M059J (cell line): ENCODE data around the gene ELP4. TPM values are rescaled to one million over a fixed set of nuclear protein-coding genes. Genes with fewer than 3 reads are reported as not detected.
"Not testable (repeated sequence)": the region's sequence is repeated elsewhere in the genome, so short reads cannot be mapped to it uniquely, and the experiment has no call there.

Experiments used
- DNase-seq: peaks from one replicate; pipeline ENCODE4 v3.0.0-alpha.2; 2012; ENCODE audit warnings: low read depth
- total RNA-seq: library from RNA; depleted of rRNA; stranded (reverse); fragments of >200 nt; shearing (Covaris generic); gene quantifications from 2 replicates; pipeline ENCODE4 v1.2.3, GENCODE V29; 2014

Gene ELP4
- total RNA-seq, 1 experiment from 2014 or later: 60.0 TPM

DNA sequence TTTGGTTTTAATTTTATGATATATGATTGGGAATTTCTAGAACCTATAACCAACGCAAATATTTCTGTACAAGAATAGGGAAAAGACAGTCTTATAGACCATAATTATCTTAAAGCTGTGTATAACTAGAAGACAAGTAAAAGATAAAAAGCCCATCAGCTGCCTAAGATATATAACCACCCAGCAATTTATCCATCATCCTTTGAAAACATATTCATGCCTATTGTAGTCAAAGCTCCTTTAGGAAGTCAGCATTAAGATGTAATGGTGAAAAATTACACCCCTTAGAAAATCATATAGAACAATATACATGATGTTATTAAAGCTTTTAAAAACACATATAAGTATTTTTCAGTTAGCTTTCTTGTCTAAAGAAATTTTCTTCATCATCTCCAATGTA, 46.4 kb downstream of the ELP4 start:
- DNase-seq: no peak

DNA sequence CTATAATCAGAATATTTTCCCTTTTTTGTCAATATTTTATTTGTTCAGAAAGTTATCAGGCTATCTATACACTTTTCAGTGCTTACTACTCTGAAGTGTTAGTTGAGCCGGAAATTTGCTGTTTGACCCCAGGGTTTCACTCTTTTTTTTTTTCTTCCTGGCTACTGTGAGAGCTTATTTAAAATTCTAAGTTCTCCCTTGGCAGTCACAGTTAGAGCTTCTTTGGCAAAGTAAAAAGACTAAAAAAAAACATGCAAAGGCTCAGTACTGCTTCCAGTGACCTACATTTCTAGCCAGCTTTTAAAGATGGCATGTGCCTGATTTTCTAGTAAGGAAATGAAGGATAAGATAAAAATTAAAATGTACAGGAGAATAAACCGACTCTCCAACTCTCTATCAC, 48.4 kb downstream of the ELP4 start:
- no peak for DNase-seq

DNA sequence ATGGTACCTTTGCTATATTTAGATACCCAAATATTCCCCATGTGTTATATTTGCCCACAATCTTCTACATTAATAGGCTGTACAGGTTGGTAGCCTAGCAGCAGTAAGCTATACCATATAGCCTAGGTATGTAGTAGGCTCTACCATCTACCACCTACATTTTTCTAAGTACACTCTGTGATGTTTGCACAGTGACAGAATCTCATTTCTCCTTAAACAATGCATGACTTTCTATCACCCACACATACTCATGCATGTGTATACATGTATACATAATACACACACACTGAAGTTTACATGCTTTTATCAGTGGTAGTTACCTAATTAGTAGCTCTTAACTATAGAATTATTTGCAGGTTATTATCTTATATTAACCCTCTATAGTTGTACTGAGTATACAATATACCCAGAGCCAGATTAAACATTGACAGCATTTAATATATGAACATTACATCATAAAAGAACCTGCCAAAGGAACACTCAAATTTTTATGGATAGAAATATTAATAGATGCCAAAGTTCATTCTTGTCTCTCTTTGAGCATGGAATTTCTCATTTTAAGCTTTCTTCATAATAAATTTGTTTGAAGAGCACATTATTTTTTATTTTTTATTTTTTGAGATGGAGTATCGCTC, 51.4 kb downstream of the ELP4 start:
- no peak for DNase-seq

DNA sequence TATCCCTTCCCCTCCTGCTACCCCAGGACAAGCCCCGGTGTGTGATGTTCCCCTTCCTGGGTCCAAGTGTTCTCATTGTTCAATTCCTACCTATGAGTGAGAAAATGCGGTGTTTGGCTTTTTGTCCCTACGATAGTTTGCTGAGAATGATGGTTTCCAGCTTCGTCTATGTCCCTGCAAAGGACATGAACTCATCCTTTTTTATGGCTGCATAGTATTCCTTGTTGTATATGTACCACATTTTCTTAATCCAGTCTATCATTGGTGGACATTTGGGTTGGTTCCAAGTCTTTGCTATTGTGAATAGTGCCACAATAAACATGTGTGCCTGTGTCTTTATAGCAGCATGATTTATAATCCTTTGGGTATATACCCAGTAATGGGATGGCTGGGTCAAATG, 55.0 kb downstream of the ELP4 start:
- not testable (repeated sequence) for DNase-seq

DNA sequence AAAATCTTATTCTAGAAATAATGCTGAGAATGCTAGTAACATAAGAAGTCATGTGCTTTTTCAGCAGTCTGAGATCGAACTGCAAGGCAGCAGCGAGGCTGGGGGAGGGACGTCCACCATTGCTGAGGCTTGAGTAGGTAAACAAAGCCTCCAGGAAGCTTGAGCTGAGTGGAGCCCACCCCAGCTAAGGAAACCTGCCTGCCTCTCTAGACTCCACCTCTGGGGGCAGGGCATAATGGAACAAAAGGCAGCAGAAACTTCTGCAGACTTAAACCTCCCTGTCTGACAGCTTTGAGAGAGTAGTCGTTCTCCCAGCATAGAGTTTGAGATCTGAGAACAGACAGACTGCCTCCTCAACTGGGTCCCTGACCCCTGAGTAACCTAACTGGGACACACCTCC, 64.6 kb downstream of the ELP4 start:
- DNase-seq: not testable (repeated sequence)

DNA sequence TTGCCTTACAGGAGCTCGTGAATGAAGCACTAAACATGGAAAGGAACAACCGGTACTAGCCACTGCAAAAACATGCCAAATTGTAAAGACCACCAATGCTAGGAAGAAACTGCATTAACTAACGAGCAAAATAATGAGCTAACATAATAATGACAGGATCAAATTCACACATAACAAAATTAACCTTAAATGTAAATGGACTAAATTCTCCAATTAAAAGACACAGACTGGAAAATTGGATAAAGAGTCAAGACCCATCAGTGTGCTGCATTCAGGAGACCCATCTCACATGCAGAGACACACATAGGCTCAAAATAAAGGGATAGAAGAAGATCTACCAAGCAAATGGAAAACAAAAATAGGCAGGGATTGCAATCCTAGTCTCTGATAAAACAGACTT, 66.2 kb downstream of the ELP4 start:
- DNase-seq: not testable (repeated sequence)

DNA sequence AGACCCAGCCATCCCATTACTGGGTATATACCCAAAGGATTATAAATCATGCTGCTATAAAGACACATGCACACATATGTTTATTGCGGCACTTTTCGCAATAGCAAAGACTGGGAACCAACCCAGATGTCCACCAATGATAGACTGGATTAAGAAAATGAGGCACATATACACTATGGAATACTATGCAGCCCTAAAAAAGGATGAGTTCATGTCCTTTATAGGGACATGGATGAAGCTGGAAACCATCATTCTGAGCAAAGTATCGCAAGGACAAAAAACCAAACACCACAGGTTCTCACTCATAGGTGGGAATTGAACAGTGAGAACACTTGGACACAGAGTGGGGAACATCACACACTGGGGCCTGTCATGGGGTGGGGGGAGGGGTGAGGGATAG, 69.8 kb downstream of the ELP4 start:
- not testable (repeated sequence) for DNase-seq

DNA sequence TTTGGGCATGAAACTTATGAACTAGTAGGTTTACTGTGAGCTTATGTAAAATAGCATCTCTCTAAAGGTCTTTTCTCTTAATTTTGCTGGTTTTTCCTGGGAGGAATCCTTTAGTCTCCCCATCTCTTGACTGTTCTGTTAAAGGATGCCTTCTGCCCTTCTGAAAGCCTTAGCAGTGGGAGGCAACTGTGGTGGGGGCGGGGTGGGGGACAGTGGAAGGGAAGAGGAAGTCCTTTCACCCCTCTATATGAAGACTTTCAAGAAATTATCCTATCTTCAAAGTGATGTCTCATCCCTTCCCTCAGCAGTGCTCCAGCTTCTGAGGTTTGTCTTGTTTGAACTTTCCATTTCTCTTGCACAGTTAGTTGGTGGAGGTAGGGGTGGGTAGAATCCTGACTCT, 73.1 kb downstream of the ELP4 start:
- no peak for DNase-seq

DNA sequence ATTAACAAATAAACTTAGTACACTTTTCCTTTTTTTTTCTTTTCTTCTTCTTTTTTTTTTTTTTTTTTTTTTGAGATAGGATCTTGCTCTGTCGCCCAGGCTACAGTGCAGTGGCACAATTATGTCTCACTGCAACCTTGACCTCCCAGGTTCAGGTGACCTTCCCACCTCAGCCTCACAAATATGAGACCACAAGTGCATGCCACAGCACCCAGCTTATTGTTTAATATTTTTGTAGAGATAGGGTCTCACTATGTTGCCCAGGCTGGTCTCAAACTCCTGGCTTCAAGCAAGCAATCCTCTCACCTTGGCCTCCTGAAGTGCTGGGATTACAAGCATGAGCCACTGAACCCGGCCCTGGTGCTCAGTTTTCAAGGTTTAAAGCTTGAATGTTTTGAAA, 88.9 kb downstream of the ELP4 start:
- DNase-seq: no peak

DNA sequence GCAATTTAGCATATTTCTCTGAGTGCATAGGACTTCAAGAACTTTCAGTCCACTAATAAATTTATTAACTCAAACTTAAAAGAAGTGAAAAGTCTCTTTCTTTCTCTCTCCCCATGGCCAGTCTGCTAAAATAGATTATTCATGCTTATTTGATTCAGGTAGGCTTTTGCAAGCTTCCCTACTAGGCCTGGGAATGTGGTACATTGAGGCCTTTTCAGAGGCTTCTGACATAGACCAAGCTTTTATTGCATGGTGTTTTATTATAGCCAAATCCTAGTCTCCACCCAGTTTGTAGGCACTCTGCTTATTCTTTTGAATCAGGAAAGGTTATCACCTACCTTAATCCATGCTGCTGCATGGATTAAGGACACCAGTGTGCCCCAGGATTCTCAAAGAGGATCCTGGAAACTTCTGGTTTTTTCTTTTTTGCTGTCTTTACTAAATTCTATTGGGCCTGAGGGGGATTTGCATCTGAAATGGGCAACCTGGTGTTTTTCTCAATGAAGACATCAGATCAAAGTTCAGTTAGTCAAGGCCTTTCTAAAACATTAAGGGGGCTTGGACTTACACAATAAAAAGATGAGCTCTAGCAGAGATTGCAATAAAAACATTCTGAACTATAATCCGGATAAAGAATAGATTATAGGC, 92.2 kb downstream of the ELP4 start:
- no peak for DNase-seq

DNA sequence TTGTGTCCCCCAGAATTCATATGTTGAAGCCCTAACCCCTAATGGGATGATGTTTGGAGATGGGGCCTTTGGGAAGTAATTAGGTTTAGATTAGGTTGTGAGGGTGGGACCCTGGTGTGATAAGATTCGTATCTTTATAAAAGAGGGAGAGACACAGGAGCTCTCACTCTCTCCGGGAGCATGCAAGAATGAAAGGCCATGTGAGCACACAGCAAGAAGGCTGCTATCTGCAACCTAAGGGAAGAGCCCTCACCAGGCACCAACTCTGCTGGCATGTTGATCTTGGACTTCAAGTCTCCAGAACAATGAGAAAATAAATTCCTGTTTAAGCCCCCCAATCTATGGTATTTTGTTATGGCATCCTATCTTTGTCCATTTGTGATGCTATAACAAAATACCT, 97.3 kb downstream of the ELP4 start:
- DNase-seq: no peak

DNA sequence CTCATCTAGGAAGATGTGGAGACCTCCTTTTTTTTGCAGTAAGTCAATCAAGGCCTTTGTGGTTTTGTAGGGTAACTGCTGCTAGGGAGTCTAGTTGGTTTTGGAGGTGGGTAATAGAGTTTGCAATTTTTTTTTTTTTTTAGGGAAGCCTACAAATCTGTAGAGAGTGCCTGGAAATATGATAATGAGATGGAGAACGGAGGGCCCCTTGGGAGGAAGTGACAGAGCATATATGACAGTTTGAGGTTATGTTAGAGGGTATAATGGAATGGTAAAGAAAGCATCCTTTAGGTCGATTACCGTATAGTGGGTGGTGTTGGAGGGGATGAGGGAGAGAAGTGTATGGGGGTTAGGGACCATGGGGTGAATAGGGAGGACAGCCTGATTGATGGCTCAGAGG, 98.3 kb downstream of the ELP4 start:
- DNase-seq: no peak

DNA sequence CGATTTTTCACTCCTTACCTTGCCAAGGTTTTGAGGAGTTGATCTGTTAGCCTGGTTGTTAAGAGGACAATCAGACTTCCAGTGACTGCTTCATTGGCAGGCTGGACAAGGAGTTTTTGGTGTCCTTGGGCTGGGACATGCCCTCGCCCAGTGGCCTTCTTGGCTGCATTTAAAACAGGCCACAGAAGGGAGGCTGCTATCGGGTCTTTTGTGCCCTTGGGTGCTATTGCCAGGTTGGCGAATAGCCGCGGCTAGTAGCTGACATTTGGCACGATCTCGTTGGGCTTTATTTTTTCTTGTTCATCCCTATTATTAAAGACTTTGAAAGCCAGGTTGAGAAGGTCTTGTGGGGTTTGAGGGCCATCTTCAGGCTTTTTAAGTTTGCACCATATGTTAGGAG, 99.4 kb downstream of the ELP4 start:
- no peak for DNase-seq

DNA sequence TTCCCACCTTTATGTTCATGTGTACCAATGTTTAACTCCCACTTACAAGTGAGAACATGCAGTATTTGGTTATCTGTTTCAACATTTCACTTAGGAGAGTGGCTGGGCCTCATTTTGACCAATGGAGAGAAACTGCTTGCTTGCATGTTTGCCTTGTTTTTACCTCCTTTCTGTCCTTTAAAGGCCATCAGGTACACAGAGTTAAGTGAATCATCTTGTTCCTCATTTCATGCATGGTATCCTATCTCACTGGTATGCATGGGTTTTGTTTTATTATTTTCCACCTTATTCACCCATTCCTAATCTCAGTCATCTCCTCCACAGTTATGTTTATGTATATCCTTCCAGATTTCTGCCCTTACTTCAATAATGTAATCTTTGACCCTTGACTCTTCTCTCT, 101.0 kb downstream of the ELP4 start:
- DNase-seq: no peak

DNA sequence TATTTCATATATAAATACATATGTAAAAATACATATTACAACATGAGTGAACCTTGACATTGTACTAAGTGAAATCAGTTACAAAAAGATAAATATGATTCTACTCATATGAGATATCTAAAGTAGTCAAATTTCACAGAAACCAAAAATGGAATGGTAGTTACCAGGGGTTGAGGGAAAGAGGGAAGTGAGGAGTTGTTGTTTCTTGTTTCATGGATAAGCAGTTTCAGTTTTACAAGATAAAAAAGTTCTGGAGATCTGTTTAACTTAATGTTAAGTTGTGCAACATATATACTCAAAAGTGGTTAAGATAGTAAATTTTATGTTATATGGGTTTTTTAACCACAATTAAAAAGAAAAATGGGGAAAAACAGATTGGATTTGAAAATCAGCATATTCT, 107.7 kb downstream of the ELP4 start:
- no peak for DNase-seq

DNA sequence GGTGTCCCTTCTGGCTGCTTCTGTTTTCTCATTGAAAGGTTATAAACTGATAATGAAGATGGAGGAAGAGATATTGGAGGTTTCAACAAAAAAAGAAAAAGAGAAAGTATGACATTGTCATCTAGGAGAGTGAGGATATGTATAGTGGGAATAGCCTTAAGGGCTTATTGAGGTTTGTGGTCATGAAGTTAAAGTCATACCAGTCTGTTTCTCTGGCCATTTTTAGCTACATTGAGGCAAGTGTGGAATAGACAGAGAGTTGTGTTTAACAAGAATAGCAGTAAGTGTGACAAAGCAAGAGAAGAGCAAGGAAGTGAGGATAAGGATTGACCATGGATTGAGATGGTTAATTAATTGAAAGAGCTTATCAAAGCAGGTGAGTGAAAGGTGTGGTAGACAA, 110.4 kb downstream of the ELP4 start:
- DNase-seq: peak; percentile 52

DNA sequence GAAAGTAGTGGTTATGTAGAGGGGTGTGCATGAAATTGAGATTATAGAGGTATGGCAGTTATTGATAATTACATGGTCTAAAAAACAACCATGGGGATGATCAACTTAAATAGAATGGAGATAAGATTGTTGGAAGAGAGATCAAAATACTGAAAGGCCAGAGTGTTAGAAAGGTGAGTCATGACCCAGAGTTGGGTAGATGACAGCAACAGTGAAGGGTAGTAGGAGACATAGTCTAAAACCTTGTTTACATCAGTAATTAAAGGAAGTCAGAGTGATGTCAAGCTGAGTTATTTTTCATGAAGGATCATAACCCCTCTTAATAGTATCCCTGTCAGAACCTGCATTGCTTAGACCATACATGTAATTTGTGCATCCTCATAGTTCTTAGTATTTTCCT, 110.9 kb downstream of the ELP4 start:
- peak; percentile 51 for DNase-seq

DNA sequence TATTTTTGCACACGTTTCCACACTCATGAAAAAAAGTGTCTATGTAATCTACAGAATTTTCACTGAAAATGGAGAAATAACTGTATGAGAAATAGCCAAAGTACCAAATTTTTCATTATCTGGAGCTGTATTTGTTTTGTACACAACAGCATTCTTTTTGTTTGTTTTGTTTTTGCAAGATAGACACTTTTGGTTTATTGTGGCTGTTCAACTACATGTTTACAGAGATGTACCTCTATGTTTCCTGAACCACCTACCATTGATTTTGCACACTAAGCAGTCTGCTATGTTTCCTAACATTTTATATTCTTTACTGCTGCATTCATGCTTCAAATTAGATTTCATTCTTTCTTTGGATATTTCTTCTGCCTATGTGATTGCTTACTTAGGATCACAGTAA, 116.3 kb downstream of the ELP4 start:
- DNase-seq: no peak

DNA sequence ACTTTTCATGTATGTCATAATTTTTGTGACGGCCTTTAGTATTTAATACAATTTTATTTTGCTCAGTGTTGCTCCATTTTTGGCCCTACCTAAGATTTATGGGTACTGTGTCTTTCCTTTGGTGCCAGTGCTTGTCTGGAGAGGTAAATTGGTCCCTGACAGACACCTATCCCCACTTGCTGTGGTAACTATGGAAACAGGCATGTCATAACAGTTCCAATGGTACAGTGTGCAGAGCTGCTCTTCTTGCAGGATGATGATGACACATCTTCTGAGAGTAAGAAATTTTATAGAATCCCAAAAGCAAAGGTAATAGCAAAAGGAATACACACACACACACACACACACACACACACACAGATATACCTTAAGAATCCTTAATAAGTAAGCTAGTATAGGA, 118.5 kb downstream of the ELP4 start:
- DNase-seq: no peak

DNA sequence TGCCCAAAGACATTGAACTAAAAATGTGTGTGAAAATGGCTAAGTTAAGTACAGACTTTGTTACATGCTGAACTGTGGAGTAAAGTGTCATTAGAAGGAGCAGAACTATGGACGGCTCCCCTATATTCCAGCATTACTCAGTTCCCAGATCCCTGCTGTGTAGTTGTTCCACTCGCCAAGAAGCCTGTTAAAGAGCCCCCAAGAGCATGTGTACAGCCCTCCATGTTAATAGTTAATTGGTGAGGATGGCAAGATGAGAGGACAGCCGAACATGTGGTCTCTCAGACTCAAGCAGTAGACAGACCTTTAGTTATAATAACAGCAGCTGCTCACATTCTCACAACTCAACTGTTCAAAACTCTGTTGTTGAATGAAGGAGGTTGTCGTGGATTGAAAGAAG, 127.4 kb downstream of the ELP4 start:
- DNase-seq: no peak

DNA sequence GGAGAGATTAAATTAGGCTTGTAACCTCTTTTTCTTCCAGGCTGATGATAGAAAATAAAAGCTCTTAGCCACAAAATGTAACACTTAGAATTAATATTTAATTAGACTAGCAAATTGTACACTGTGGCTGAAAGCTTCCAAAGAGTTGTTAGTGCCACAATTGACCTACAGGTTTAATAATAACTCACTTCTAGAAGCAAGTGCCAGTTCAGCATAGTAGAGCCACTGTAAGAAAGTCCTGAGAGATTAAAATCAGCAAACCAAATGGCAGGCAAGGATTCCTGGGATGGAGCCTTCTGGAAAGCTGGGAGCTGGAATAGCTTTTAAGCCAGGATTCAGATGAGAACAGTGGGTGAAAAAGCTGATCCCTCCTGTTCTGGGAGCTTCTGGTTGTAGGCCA, 131.0 kb downstream of the ELP4 start:
- no peak for DNase-seq

DNA sequence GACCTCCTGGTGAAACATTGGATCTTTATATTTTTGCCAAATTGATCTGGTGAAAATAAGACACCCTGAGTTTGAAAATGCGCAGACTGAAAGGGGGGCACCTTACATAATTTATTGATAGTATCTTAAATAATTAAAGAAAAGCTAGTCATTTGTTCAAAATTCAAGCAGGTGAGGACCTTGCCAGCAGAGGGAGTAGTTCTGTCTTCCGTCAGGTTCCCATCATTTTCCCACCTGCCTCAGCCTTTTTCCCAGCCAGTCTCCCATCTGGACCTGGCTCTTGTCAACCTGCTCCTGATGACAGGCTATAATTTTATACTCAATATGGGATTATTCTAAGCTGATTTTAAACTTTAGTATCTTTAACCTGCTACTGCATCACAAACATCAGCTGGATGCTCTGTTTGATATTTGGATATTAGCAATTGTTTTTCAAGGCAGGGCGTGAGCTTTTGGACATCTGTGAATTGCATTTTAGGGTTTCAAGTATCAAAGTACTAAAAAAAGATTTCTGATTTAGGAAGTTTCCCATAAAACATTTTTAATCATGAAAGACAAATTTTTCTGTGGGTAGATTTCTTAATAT, 132.0 kb downstream of the ELP4 start:
- peak; percentile 55 for DNase-seq

DNA sequence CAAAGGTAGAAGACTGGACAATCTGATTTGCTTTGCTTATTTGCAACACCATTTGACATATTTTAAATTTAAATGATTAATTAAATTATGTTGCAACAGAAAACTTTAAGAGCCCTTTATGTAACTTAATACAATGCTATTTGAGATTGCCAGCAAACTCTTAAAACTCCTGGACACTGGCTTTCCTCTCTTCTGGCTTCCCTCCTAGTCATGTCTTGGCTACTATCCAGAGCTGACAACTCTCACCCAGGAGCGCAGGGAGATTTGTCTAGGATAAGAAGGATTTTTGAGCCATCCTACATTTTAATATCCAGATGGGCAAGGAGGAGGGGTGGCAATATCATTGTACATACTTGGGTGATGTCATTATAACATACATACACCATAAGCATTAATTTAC, 134.3 kb downstream of the ELP4 start:
- DNase-seq: peak; percentile 83

DNA sequence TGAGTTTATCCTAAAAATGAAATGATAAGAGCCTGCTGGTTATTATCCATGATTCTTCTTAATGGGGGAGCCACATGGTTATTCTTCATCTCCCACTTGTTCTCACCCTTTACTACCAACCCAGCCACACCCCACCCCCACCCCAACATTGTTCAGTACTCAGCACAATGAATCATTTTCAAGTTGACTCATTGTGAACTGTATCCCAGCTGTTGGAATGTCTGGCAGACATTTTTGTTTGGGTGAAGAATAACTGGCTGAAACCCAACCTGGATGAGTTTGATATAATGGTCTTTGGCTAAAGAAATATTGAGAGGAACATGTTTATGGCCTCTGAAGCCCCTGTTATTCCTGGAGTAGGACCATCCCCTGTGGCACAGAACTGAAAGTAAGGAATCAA, 136.2 kb downstream of the ELP4 start:
- peak; percentile 94 for DNase-seq
